GM23338 (cell line): Measurements from ENCODE around the gene MAP6D1. TPM values are rescaled to one million over a fixed set of nuclear protein-coding genes. Genes with fewer than 3 reads are reported as not detected.

Source experiments
- ATAC-seq: fragments of 200-7000 bp; cut with Tn5 transposase; 3 replicates; pipeline ENCODE4 v1.9.1; 2020
- DNase-seq: peaks from one replicate; pipeline ENCODE4 v3.0.0-alpha.2; 2015; ENCODE audit warnings: low spot score
- H2AFZ ChIP-seq: fragments of 200-600 bp; sonication (generic); 2 replicates; pipeline ENCODE4 v1.8.0; 2016; ENCODE audit warnings: antibody characterized with exemption, mild to moderate bottlenecking, moderate library complexity
- H3F3A ChIP-seq: fragments of 200-600 bp; sonication (generic); replicated peaks from 2 replicates; pipeline ENCODE4 v1.8.0; 2017; ENCODE audit warnings: antibody characterized with exemption, mixed run types, low read depth
- H3K27ac ChIP-seq: fragments of 200-600 bp; sonication (generic); 2 replicates; pipeline ENCODE4 v1.6.1; 2016; ENCODE audit warnings: low read depth
- H3K27me3 ChIP-seq: fragments of 200-600 bp; sonication (generic); 2 replicates; pipeline ENCODE4 v1.8.0; 2016; ENCODE audit warnings: mild to moderate bottlenecking, mixed run types, moderate library complexity; ENCODE audit not compliant: insufficient read depth
- H3K36me3 ChIP-seq: fragments of 200-600 bp; sonication (generic); 2 replicates; pipeline ENCODE4 v1.8.0; 2016; ENCODE audit warnings: mild to moderate bottlenecking; ENCODE audit not compliant: insufficient read depth
- H3K4me1 ChIP-seq: fragments of 200-600 bp; sonication (generic); 2 replicates; pipeline ENCODE4 v1.8.0; 2016; ENCODE audit warnings: mild to moderate bottlenecking, moderate library complexity; ENCODE audit not compliant: insufficient read depth
- H3K4me2 ChIP-seq: fragments of 200-600 bp; sonication (generic); 2 replicates; pipeline ENCODE4 v1.7.1; 2017; ENCODE audit warnings: mixed run types
- H3K4me3 ChIP-seq: fragments of 200-600 bp; sonication (generic); 2 replicates; pipeline ENCODE4 v1.6.1; 2016; ENCODE audit warnings: mixed run types
- H3K79me2 ChIP-seq: fragments of 200-600 bp; sonication (generic); replicated peaks from 2 replicates; pipeline ENCODE4 v1.8.0; 2017; ENCODE audit warnings: mild to moderate bottlenecking; ENCODE audit not compliant: insufficient read depth
- H3K9me2 ChIP-seq: fragments of 200-600 bp; sonication (generic); 2 replicates; pipeline ENCODE4 v1.8.0; 2017; ENCODE audit not compliant: insufficient read depth
- H4K20me1 ChIP-seq: fragments of 200-600 bp; sonication (generic); replicated peaks from 2 replicates; pipeline ENCODE4 v1.8.0; 2017; ENCODE audit warnings: mild to moderate bottlenecking; ENCODE audit not compliant: insufficient read depth
- H3K27ac Mint-ChIP-seq: 2 replicates; pipeline ENCODE4 v1.8.0; 2020; ENCODE audit warnings: inconsistent platforms, mild to moderate bottlenecking, moderate library complexity, mixed read lengths
- H3K27me3 Mint-ChIP-seq: 3 replicates; pipeline ENCODE4 v1.8.0; 2022; ENCODE audit warnings: low read depth, mild to moderate bottlenecking, moderate library complexity, mixed read lengths, inconsistent platforms; ENCODE audit not compliant: insufficient read depth, poor library complexity
- H3K36me3 Mint-ChIP-seq: 3 replicates; pipeline ENCODE4 v1.8.0; 2021; ENCODE audit warnings: low read depth, mild to moderate bottlenecking, inconsistent platforms, moderate library complexity, mixed read lengths
- H3K4me1 Mint-ChIP-seq: 3 replicates; pipeline ENCODE4 v1.8.0; 2020; ENCODE audit warnings: mild to moderate bottlenecking, inconsistent platforms, mixed read lengths
- H3K4me3 Mint-ChIP-seq: 3 replicates; pipeline ENCODE4 v1.8.0; 2021; ENCODE audit warnings: moderate library complexity, mild to moderate bottlenecking, inconsistent platforms, mixed read lengths
- H3K9me3 Mint-ChIP-seq: 3 replicates; pipeline ENCODE4 v1.8.0; 2020; ENCODE audit warnings: moderate library complexity, mild to moderate bottlenecking, inconsistent platforms, mixed read lengths
- CREB1 ChIP-seq: fragments of 250-450 bp; sonication (Bioruptor Pico); IDR thresholded peaks from 2 replicates; pipeline ENCODE4 v1.5.0; 2020; ENCODE audit warnings: low read depth, mild to moderate bottlenecking, moderate library complexity
- ETS1 ChIP-seq: IDR thresholded peaks from 2 replicates; pipeline ENCODE4 v1.6.1; 2016; ENCODE audit warnings: antibody characterized with exemption
- JUNB ChIP-seq: IDR thresholded peaks from one replicate; pipeline ENCODE4 v1.6.1; 2016; ENCODE audit warnings: antibody characterized with exemption; ENCODE audit not compliant: unreplicated experiment
- NANOG ChIP-seq: IDR thresholded peaks from 2 replicates; pipeline ENCODE4 v1.6.1; 2016; ENCODE audit warnings: antibody characterized with exemption, borderline replicate concordance
- ZNF114 ChIP-seq: fragments of 250-450 bp; sonication (Bioruptor Pico); IDR thresholded peaks from 2 replicates; pipeline ENCODE4 v1.5.0; 2020; ENCODE audit warnings: mild to moderate bottlenecking, moderate library complexity
- ZNF331 ChIP-seq: fragments of 250-450 bp; sonication (Bioruptor Pico); IDR thresholded peaks from 2 replicates; pipeline ENCODE4 v1.5.0; 2020; ENCODE audit warnings: low read depth, mild to moderate bottlenecking, moderate library complexity
- ZNF462 ChIP-seq: fragments of 250-450 bp; sonication (Bioruptor Pico); IDR thresholded peaks from 2 replicates; pipeline ENCODE4 v1.5.0; 2020; ENCODE audit warnings: mild to moderate bottlenecking, moderate library complexity
- polyA plus RNA-seq: library from polyadenylated mRNA; unstranded; fragments of >200 nt; fragmentation: Nextera tagmentation; extraction: Ambion mirVana; gene quantifications from 2 replicates; pipeline ENCODE4 v1.2.1, GENCODE V29; 2016
- total RNA-seq: library from RNA; depleted of rRNA; stranded (reverse); fragments of >200 nt; shearing (Covaris generic); gene quantifications from 2 replicates; pipeline ENCODE4 v1.2.3, GENCODE V29; 2014

MAP6D1 gene
- total and polyA plus RNA-seq, 2 experiments from 2014 or later = 2.6 to 8.2 TPM

- H3K4me3 ChIP-seq = no peak overlapping the region
- TF ChIP-seq ZNF462 = no peak
- no peak for TF ChIP-seq JUNB
- no peak for TF ChIP-seq ZNF114 (CRISPR knock-in tag)
- TF ChIP-seq ETS1 = no peak
- TF ChIP-seq NANOG = no peak
- TF ChIP-seq CREB1 = no peak
- TF ChIP-seq ZNF331 (CRISPR knock-in tag) = no peak
- no peaks in the 10 kb centered on the region for H3K9me2 ChIP-seq
- H3K27ac ChIP-seq = no peak overlapping the region
- H3K27me3 Mint-ChIP-seq = no peaks in the 10 kb centered on the region
- peaks cover 47% of the 10 kb centered on the region for H4K20me1 ChIP-seq
- H3K36me3 ChIP-seq = peaks cover under 1% of the 10 kb centered on the region; the same call in 1 of the 2 replicates
- no peaks in the 10 kb centered on the region; the same call in 2 of the 3 replicates for H3K4me1 Mint-ChIP-seq
- H3K4me2 ChIP-seq = no peak overlapping the region
- H2AFZ ChIP-seq = no peak overlapping the region
- H3K79me2 ChIP-seq = peaks cover 88% of the 10 kb centered on the region
- no peaks in the 10 kb centered on the region for H3F3A ChIP-seq
- H3K4me1 ChIP-seq = no peaks in the 10 kb centered on the region
- no peaks in the 10 kb centered on the region for H3K9me3 Mint-ChIP-seq
- no peaks in the 10 kb centered on the region for H3K27me3 ChIP-seq
- ATAC-seq = no peak
- no peak overlapping the region for H3K27ac Mint-ChIP-seq
- DNase-seq = no peak
- peaks cover 15% of the 10 kb centered on the region; the same call in 2 of the 3 replicates for H3K36me3 Mint-ChIP-seq
- H3K4me3 Mint-ChIP-seq = no peak overlapping the region
Observed at GRCh38 chr3:183871541-183871940, 46.2 kb upstream of the MAP6D1 start.
